Fibroblast of lung (primary cell): ENCODE data around the gene OR6X1. TPM values are rescaled to one million over a fixed set of nuclear protein-coding genes. Genes with fewer than 3 reads are reported as not detected.

ENCODE experiments used
- DNase-seq, 2 donors: peaks; one replicate each; pipeline versions ENCODE4 v3.0.0 to v3.0.0-alpha.2; 2010; ENCODE audit warnings: low read depth in 2 of 2
- H2AFZ ChIP-seq: 2 replicates; pipeline ENCODE4 v1.5.1; 2012; ENCODE audit warnings: low read length, control low read depth, inconsistent platforms
- H3K27ac ChIP-seq: 2 replicates; pipeline ENCODE4 v1.5.1; 2011; ENCODE audit warnings: low read length, control low read depth; ENCODE audit not compliant: insufficient read depth
- H3K27me3 ChIP-seq: 2 replicates; pipeline ENCODE4 v1.5.1; 2011; ENCODE audit warnings: mild to moderate bottlenecking, low read length; ENCODE audit not compliant: control insufficient read depth, insufficient read depth
- H3K36me3 ChIP-seq: 2 replicates; pipeline ENCODE4 v1.5.1; 2011; ENCODE audit warnings: low read length; ENCODE audit not compliant: control insufficient read depth, insufficient read depth
- H3K4me1 ChIP-seq: 2 replicates; pipeline ENCODE4 v1.5.1; 2011; ENCODE audit warnings: low read length; ENCODE audit not compliant: control insufficient read depth, insufficient read depth; ENCODE audit errors: extremely low read depth
- H3K4me2 ChIP-seq: 2 replicates; pipeline ENCODE4 v1.5.1; 2011; ENCODE audit warnings: low read length, control low read depth; ENCODE audit not compliant: insufficient read depth; ENCODE audit errors: extremely low read depth
- H3K4me3 ChIP-seq, 4 experiments: fragments of 200-600 bp in 1 of 4; sonication (generic) in 1 of 4; replicated peaks in 1 of 4; 2 replicates each; pipeline ENCODE4 v1.5.1; 2011 to 2016; ENCODE audit warnings: low read length in 4 of 4, low read depth in 3 of 4, mild to moderate bottlenecking in 3 of 4, control low read depth in 2 of 4, inconsistent platforms in 1 of 4, mixed read lengths in 1 of 4; ENCODE audit not compliant: insufficient read depth in 1 of 4; ENCODE audit errors: control extremely low read depth in 1 of 4
- H3K79me2 ChIP-seq: 2 replicates; pipeline ENCODE4 v1.5.1; 2012; ENCODE audit warnings: mild to moderate bottlenecking, low read length, inconsistent platforms; ENCODE audit not compliant: control insufficient read depth, insufficient read depth
- H3K9ac ChIP-seq: 2 replicates; pipeline ENCODE4 v1.5.1; 2011; ENCODE audit warnings: mild to moderate bottlenecking, low read length, control low read depth; ENCODE audit not compliant: insufficient read depth
- H3K9me3 ChIP-seq: 2 replicates; pipeline ENCODE4 v1.5.1; 2012; ENCODE audit warnings: low read depth, low read length; ENCODE audit not compliant: control insufficient read depth, insufficient read depth
- H4K20me1 ChIP-seq: 2 replicates; pipeline ENCODE4 v1.5.1; 2011; ENCODE audit warnings: low read length; ENCODE audit not compliant: control insufficient read depth, insufficient read depth; ENCODE audit errors: extremely low read depth
- EZH2 ChIP-seq: IDR thresholded peaks from 2 replicates; pipeline ENCODE4 v1.5.1; 2012; ENCODE audit warnings: low read length, control low read depth, mild to moderate bottlenecking; ENCODE audit errors: missing control alignments
- polyA plus RNA-seq, 2 donors: library from polyadenylated mRNA; depleted of rRNA in 1 of 2; stranded (reverse) in 1 of 2; unstranded in 1 of 2; fragments of >200 nt; gene quantifications; 2 replicates each; pipeline ENCODE4 v1.2.1, GENCODE V29; 2011 to 2012; ENCODE audit warnings: missing spikeins in 1 of 2
- total RNA-seq: library from RNA; depleted of rRNA; stranded (reverse); fragments of >200 nt; gene quantifications from 2 replicates; pipeline ENCODE4 v1.2.1, GENCODE V29; 2014
- TF ChIP-seq, protein P1 (sequence below), 2 donors: IDR thresholded peaks in 1 of 2; conservative IDR thresholded peaks in 1 of 2; 1 replicate in 1 of 2; 2 replicates in 1 of 2; pipeline ENCODE4 v1.5.1; 2011 to 2012; ENCODE audit warnings: low read length in 2 of 2, control low read depth in 1 of 2, inconsistent platforms in 1 of 2, low read depth in 1 of 2, mild to moderate bottlenecking in 1 of 2

OR6X1 gene
- total and polyA plus RNA-seq, 2 donors (not counting 1 experiment from before 2014, with no cell fraction given) = not detected

DNA sequence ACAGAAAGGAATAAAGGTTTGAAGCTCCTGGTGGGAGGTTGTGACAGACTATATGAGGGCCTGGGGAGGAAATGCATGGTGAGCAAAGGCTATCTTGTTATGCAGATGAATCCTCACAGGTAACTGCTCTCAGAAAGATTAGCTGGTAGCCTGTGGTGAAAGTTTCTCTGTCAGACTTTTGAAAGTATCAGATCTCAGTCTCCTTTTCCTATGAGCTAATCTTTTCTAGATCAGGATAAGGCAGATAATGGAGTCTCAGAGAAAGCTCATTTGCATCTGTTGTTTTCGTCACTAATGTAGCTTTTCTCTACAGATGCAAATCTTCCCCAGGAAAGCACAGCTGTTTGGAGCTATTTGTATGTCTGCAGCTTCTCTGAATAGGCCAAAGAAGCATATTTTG is 21.0 kb upstream of the OR6X1 start:
- Histone ChIP-seq H3K27me3 (no peaks in the 10 kb centered on the region), H3K4me3 (no peak overlapping the region), H3K9me3 (no peaks in the 10 kb centered on the region), H3K4me2 (no peak overlapping the region), H3K79me2 (no peaks in the 10 kb centered on the region), H3K36me3 (no peaks in the 10 kb centered on the region), H4K20me1 (no peaks in the 10 kb centered on the region), H2AFZ (no peak overlapping the region), H3K27ac (no peak overlapping the region), H3K9ac (no peak overlapping the region), H3K4me1 (no peaks in the 10 kb centered on the region)
- DNase-seq = no peak
- TF ChIP-seq EZH2 = no peak
- TF ChIP-seq, protein P1, sequence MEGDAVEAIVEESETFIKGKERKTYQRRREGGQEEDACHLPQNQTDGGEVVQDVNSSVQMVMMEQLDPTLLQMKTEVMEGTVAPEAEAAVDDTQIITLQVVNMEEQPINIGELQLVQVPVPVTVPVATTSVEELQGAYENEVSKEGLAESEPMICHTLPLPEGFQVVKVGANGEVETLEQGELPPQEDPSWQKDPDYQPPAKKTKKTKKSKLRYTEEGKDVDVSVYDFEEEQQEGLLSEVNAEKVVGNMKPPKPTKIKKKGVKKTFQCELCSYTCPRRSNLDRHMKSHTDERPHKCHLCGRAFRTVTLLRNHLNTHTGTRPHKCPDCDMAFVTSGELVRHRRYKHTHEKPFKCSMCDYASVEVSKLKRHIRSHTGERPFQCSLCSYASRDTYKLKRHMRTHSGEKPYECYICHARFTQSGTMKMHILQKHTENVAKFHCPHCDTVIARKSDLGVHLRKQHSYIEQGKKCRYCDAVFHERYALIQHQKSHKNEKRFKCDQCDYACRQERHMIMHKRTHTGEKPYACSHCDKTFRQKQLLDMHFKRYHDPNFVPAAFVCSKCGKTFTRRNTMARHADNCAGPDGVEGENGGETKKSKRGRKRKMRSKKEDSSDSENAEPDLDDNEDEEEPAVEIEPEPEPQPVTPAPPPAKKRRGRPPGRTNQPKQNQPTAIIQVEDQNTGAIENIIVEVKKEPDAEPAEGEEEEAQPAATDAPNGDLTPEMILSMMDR (conservative IDR thresholded peaks at IDR 0.05 in 1 of 2, IDR thresholded peaks at IDR 0.05 in 1 of 2; ENCODE audit: low read depth in 1 of 2, low read length in 2 of 2) = no peak

DNA sequence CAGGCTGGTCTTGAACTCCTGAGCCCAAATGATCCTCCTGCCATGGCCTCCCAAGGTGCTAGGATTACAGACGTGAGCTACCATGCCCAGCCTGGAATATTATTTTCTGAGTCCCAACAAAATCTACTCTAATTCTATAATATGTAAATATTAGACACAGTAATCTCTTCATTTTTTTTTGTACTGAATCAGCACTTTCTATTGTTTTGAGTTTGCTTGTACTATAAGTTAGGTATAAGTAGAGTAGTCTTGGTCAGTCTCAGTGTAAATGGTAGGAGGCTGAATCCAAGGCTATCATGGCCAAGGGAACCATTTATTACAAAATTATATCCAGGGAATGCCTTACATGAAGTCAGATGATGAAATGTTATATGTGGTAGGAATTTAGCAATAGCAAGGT is 19.6 kb upstream of the OR6X1 start:
- Histone ChIP-seq H3K4me2 (no peak overlapping the region), H3K27me3 (no peaks in the 10 kb centered on the region), H3K36me3 (no peaks in the 10 kb centered on the region), H3K27ac (no peak overlapping the region), H3K4me1 (no peaks in the 10 kb centered on the region), H3K9ac (no peak overlapping the region), H3K4me3 (no peak overlapping the region), H3K9me3 (no peaks in the 10 kb centered on the region), H3K79me2 (no peaks in the 10 kb centered on the region), H2AFZ (no peak overlapping the region), H4K20me1 (no peaks in the 10 kb centered on the region)
- no peak for TF ChIP-seq EZH2
- TF ChIP-seq, protein P1 (conservative IDR thresholded peaks at IDR 0.05 in 1 of 2, IDR thresholded peaks at IDR 0.05 in 1 of 2; ENCODE audit: low read depth in 1 of 2, low read length in 2 of 2) = no peak
- DNase-seq = no peak

GRCh38 chr11:123773026-123773425 is 18.7 kb upstream of the OR6X1 start:
- Histone ChIP-seq H3K4me3 (no peak overlapping the region), H3K4me2 (no peak overlapping the region), H3K9me3 (no peaks in the 10 kb centered on the region), H2AFZ (no peak overlapping the region), H3K27ac (no peak overlapping the region), H3K79me2 (no peaks in the 10 kb centered on the region), H3K27me3 (no peaks in the 10 kb centered on the region), H3K36me3 (no peaks in the 10 kb centered on the region), H3K9ac (no peak overlapping the region), H3K4me1 (no peaks in the 10 kb centered on the region), H4K20me1 (no peaks in the 10 kb centered on the region)
- DNase-seq = no peak
- TF ChIP-seq, protein P1 (conservative IDR thresholded peaks at IDR 0.05 in 1 of 2, IDR thresholded peaks at IDR 0.05 in 1 of 2; ENCODE audit: low read depth in 1 of 2, low read length in 2 of 2) = no peak
- no peak for TF ChIP-seq EZH2
